Chondrocyte (in vitro differentiated cells): ENCODE results near the gene SLC7A1. TPM values are rescaled to one million over a fixed set of nuclear protein-coding genes. Genes with fewer than 3 reads are reported as not detected.

Experiments
- DNase-seq: peaks from one replicate; pipeline ENCODE4 v3.0.0; 2021; ENCODE audit warnings: mixed read lengths, low spot score
- H3K27ac Mint-ChIP-seq: one replicate; pipeline ENCODE4 v1.8.0; 2021; ENCODE audit warnings: mild to moderate bottlenecking, moderate library complexity, mixed read lengths; ENCODE audit not compliant: unreplicated experiment
- H3K27me3 Mint-ChIP-seq: 2 replicates; pipeline ENCODE4 v1.8.0; 2021; ENCODE audit warnings: low read depth, mixed read lengths
- H3K36me3 Mint-ChIP-seq: 2 replicates; pipeline ENCODE4 v1.8.0; 2021; ENCODE audit warnings: low read depth, mixed read lengths
- H3K4me1 Mint-ChIP-seq: 2 replicates; pipeline ENCODE4 v1.8.0; 2021; ENCODE audit warnings: low read depth, mild to moderate bottlenecking, mixed read lengths
- H3K4me3 Mint-ChIP-seq: one replicate; pipeline ENCODE4 v1.8.0; 2021; ENCODE audit warnings: mild to moderate bottlenecking, moderate library complexity, mixed read lengths; ENCODE audit not compliant: unreplicated experiment
- H3K9me3 Mint-ChIP-seq: 2 replicates; pipeline ENCODE4 v1.8.0; 2021; ENCODE audit warnings: low read depth, mixed read lengths
- CTCF ChIP-seq: fragments of 200-600 bp; sonication (generic); IDR thresholded peaks from 2 replicates; pipeline ENCODE4 v1.5.0; 2021; ENCODE audit warnings: antibody characterized with exemption, mild to moderate bottlenecking, moderate library complexity
- total RNA-seq: library from RNA; stranded (reverse); gene quantifications from 3 replicates; pipeline ENCODE4 v1.2.1, GENCODE V29; 2021

Gene SLC7A1
- total RNA-seq, 1 donor from 2014 or later: 111 TPM

GRCh38 chr13:29538652-29539040 lies 56.8 kb downstream of the SLC7A1 start:
- no peak for TF ChIP-seq CTCF
- H3K27ac Mint-ChIP-seq: no peak overlapping the region
- peaks cover 41% of the 10 kb centered on the region for H3K4me1 Mint-ChIP-seq
- H3K9me3 Mint-ChIP-seq: no peaks in the 10 kb centered on the region
- no peak for DNase-seq
- H3K4me3 Mint-ChIP-seq: no peak overlapping the region
- H3K27me3 Mint-ChIP-seq: no peaks in the 10 kb centered on the region
- H3K36me3 Mint-ChIP-seq: peaks cover 21% of the 10 kb centered on the region

- peaks cover 23% of the 10 kb centered on the region for H3K36me3 Mint-ChIP-seq
- no peaks in the 10 kb centered on the region for H3K9me3 Mint-ChIP-seq
- DNase-seq: no peak
- H3K4me3 Mint-ChIP-seq: no peak overlapping the region
- H3K4me1 Mint-ChIP-seq: peaks cover 42% of the 10 kb centered on the region
- TF ChIP-seq CTCF: no peak
- peak overlapping the region; percentile 70 for H3K27ac Mint-ChIP-seq
- H3K27me3 Mint-ChIP-seq: no peaks in the 10 kb centered on the region
Measured at GRCh38 chr13:29537736-29538651, 57.5 kb downstream of the SLC7A1 start.

- Mint-ChIP-seq H3K27me3 (no peaks in the 10 kb centered on the region), H3K4me3 (no peak overlapping the region), H3K27ac (no peak overlapping the region), H3K4me1 (peaks cover 48% of the 10 kb centered on the region), H3K36me3 (peaks cover 24% of the 10 kb centered on the region), H3K9me3 (no peaks in the 10 kb centered on the region)
- TF ChIP-seq CTCF: no peak
- no peak for DNase-seq
Measured at GRCh38 chr13:29536853-29537252, 58.6 kb downstream of the SLC7A1 start.

- Mint-ChIP-seq H3K36me3 (peaks cover 18% of the 10 kb centered on the region), H3K27ac (no peak overlapping the region), H3K4me3 (no peak overlapping the region), H3K27me3 (no peaks in the 10 kb centered on the region), H3K4me1 (peaks cover 54% of the 10 kb centered on the region), H3K9me3 (no peaks in the 10 kb centered on the region)
- DNase-seq: no peak
- no peak for TF ChIP-seq CTCF
Measured at GRCh38 chr13:29535663-29536655, 59.5 kb downstream of the SLC7A1 start.

GRCh38 chr13:29534083-29534482 lies 61.4 kb downstream of the SLC7A1 start:
- Mint-ChIP-seq H3K36me3 (peaks cover 24% of the 10 kb centered on the region), H3K4me3 (no peak overlapping the region), H3K9me3 (no peaks in the 10 kb centered on the region), H3K4me1 (peaks cover 57% of the 10 kb centered on the region), H3K27me3 (no peaks in the 10 kb centered on the region), H3K27ac (peak overlapping the region; percentile 76)
- no peak for TF ChIP-seq CTCF
- no peak for DNase-seq
